D721Med (cell line): ENCODE measurements around the gene CARD14.

Experiments used
- DNase-seq: peaks from one replicate; pipeline ENCODE4 v3.0.0; 2011; ENCODE audit warnings: low spot score; ENCODE audit not compliant: insufficient read length
- FAIRE-seq: peaks from 2 replicates; lab custom pipeline; 2011; peaks lifted over from hg19 to GRCh38; lab: Jason Lieb, UNC
- CTCF ChIP-seq: IDR thresholded peaks from 2 replicates; pipeline ENCODE4 v1.5.1; 2012; ENCODE audit warnings: mild to moderate bottlenecking, control low read depth; ENCODE audit not compliant: insufficient read depth; ENCODE audit errors: missing control alignments

CARD14 gene

GRCh38 chr17:80246266-80246681, 76.4 kb downstream of the CARD14 start:
- no peak for FAIRE-seq
- TF ChIP-seq CTCF: no peak
- DNase-seq: no peak

GRCh38 chr17:80246726-80247125, 76.9 kb downstream of the CARD14 start:
- FAIRE-seq (no peak), DNase-seq (no peak)
- no peak for TF ChIP-seq CTCF

- no peak for TF ChIP-seq CTCF
- DNase-seq (no peak), FAIRE-seq (no peak)
Observed at GRCh38 chr17:80247561-80247960, 77.7 kb downstream of the CARD14 start.

GRCh38 chr17:80248001-80248893, 78.4 kb downstream of the CARD14 start:
- no peak for TF ChIP-seq CTCF
- DNase-seq (no peak), FAIRE-seq (no peak)

GRCh38 chr17:80248894-80249710, 79.3 kb downstream of the CARD14 start:
- no peak for TF ChIP-seq CTCF
- FAIRE-seq (no peak), DNase-seq (no peak)

- DNase-seq: no peak
- FAIRE-seq: no peak
- TF ChIP-seq CTCF: no peak
Observed at GRCh38 chr17:80251966-80252365, 82.1 kb downstream of the CARD14 start.

- FAIRE-seq (no peak), DNase-seq (peak; percentile 51)
- peak; percentile 35 for TF ChIP-seq CTCF
Observed at GRCh38 chr17:80252871-80253270, 83.0 kb downstream of the CARD14 start.
